Central memory CD8-positive, alpha-beta T cell (primary cell): ENCODE results near the gene MANSC4.
"Not testable (repeated sequence)": the region's sequence is repeated elsewhere in the genome, so short reads cannot be mapped to it uniquely, and the experiment has no call there.

ENCODE experiments used
- ATAC-seq: fragments of 150-1000 bp; cut with Tn5 transposase; replicated peaks from 2 replicates; pipeline ENCODE4 v1.10.0; 2022; ENCODE audit warnings: mild to moderate bottlenecking, moderate FRiP score, moderate number of reproducible peaks; ENCODE audit not compliant: poor library complexity, severe bottlenecking; ENCODE audit errors: extremely low read depth
- DNase-seq, 2 donors: peaks; one replicate each; pipeline ENCODE4 v3.0.0; 2021; ENCODE audit warnings: low spot score in 2 of 2
- H3K27ac Mint-ChIP-seq: one replicate; pipeline ENCODE4 v1.8.0; 2022; ENCODE audit warnings: low read depth, mild to moderate bottlenecking, moderate library complexity, mixed read lengths
- H3K27me3 Mint-ChIP-seq: one replicate; pipeline ENCODE4 v1.8.0; 2022; ENCODE audit warnings: mixed read lengths
- H3K36me3 Mint-ChIP-seq: one replicate; pipeline ENCODE4 v1.8.0; 2022; ENCODE audit warnings: mild to moderate bottlenecking, moderate library complexity, mixed read lengths; ENCODE audit not compliant: insufficient read depth
- H3K4me1 Mint-ChIP-seq: one replicate; pipeline ENCODE4 v1.8.0; 2022; ENCODE audit warnings: mixed read lengths
- H3K4me3 Mint-ChIP-seq: one replicate; pipeline ENCODE4 v1.8.0; 2022; ENCODE audit warnings: mild to moderate bottlenecking, moderate library complexity, mixed read lengths
- H3K9me3 Mint-ChIP-seq: one replicate; pipeline ENCODE4 v1.8.0; 2022; ENCODE audit warnings: mixed read lengths

Gene MANSC4

GRCh38 chr12:27771481-27772327 is 8.3 kb downstream of the MANSC4 start:
- DNase-seq (no peak), ATAC-seq (no peak)
- Mint-ChIP-seq H3K4me1 (peaks cover 6% of the 10 kb centered on the region), H3K9me3 (no peaks in the 10 kb centered on the region), H3K4me3 (no peak overlapping the region), H3K36me3 (no peaks in the 10 kb centered on the region), H3K27me3 (no peaks in the 10 kb centered on the region), H3K27ac (no peak overlapping the region)

- H3K4me3 Mint-ChIP-seq, result no peak overlapping the region
- peaks cover 6% of the 10 kb centered on the region for H3K4me1 Mint-ChIP-seq
- H3K9me3 Mint-ChIP-seq, result no peaks in the 10 kb centered on the region
- H3K36me3 Mint-ChIP-seq, result no peaks in the 10 kb centered on the region
- no peak for ATAC-seq
- DNase-seq, result no peak
- H3K27me3 Mint-ChIP-seq, result no peaks in the 10 kb centered on the region
- no peak overlapping the region for H3K27ac Mint-ChIP-seq
These were observed 10.8 kb downstream of the MANSC4 start for GRCh38 chr12:27769142-27769673.

GRCh38 chr12:27766587-27766986 is 13.4 kb downstream of the MANSC4 start:
- Mint-ChIP-seq H3K4me1 (no peaks in the 10 kb centered on the region), H3K27me3 (no peaks in the 10 kb centered on the region), H3K27ac (no peak overlapping the region), H3K4me3 (no peak overlapping the region), H3K9me3 (no peaks in the 10 kb centered on the region), H3K36me3 (no peaks in the 10 kb centered on the region)
- ATAC-seq, result no peak
- no peak for DNase-seq

GRCh38 chr12:27762757-27763156 is 17.3 kb downstream of the MANSC4 start:
- ATAC-seq, result no peak
- no peak for DNase-seq
- Mint-ChIP-seq H3K9me3 (no peaks in the 10 kb centered on the region), H3K4me3 (no peak overlapping the region), H3K36me3 (peaks cover 6% of the 10 kb centered on the region), H3K4me1 (no peaks in the 10 kb centered on the region), H3K27me3 (no peaks in the 10 kb centered on the region), H3K27ac (no peak overlapping the region)

- H3K9me3 Mint-ChIP-seq, result no peaks in the 10 kb centered on the region
- peaks cover 24% of the 10 kb centered on the region for H3K36me3 Mint-ChIP-seq
- DNase-seq, result no peak
- no peaks in the 10 kb centered on the region for H3K27me3 Mint-ChIP-seq
- no peak for ATAC-seq
- no peaks in the 10 kb centered on the region for H3K4me1 Mint-ChIP-seq
- H3K4me3 Mint-ChIP-seq, result no peak overlapping the region
- H3K27ac Mint-ChIP-seq, result no peak overlapping the region
These were observed 23.3 kb downstream of the MANSC4 start for GRCh38 chr12:27756670-27757195.

GRCh38 chr12:27754795-27755194 is 25.2 kb downstream of the MANSC4 start:
- H3K36me3 Mint-ChIP-seq, result peaks cover 27% of the 10 kb centered on the region
- H3K9me3 Mint-ChIP-seq, result no peaks in the 10 kb centered on the region
- no peak for DNase-seq
- no peak for ATAC-seq
- no peaks in the 10 kb centered on the region for H3K27me3 Mint-ChIP-seq
- no peak overlapping the region for H3K4me3 Mint-ChIP-seq
- no peak overlapping the region for H3K27ac Mint-ChIP-seq
- H3K4me1 Mint-ChIP-seq, result no peaks in the 10 kb centered on the region

GRCh38 chr12:27751386-27752047 is 28.5 kb downstream of the MANSC4 start:
- no peak for ATAC-seq
- H3K4me1 Mint-ChIP-seq, result peaks cover 6% of the 10 kb centered on the region
- H3K4me3 Mint-ChIP-seq, result no peak overlapping the region
- H3K27me3 Mint-ChIP-seq, result no peaks in the 10 kb centered on the region
- no peak for DNase-seq
- no peaks in the 10 kb centered on the region for H3K9me3 Mint-ChIP-seq
- no peak overlapping the region for H3K27ac Mint-ChIP-seq
- peaks cover 25% of the 10 kb centered on the region for H3K36me3 Mint-ChIP-seq

GRCh38 chr12:27747111-27747820 is 32.8 kb downstream of the MANSC4 start:
- H3K36me3 Mint-ChIP-seq, result peaks cover 19% of the 10 kb centered on the region
- ATAC-seq (no peak), DNase-seq (no peak)
- no peak overlapping the region for H3K27ac Mint-ChIP-seq
- H3K4me3 Mint-ChIP-seq, result no peak overlapping the region
- peaks cover 6% of the 10 kb centered on the region for H3K4me1 Mint-ChIP-seq
- no peaks in the 10 kb centered on the region for H3K27me3 Mint-ChIP-seq
- H3K9me3 Mint-ChIP-seq, result no peaks in the 10 kb centered on the region

GRCh38 chr12:27745734-27746133 is 34.3 kb downstream of the MANSC4 start:
- not testable (repeated sequence) for DNase-seq, H3K4me1 Mint-ChIP-seq, H3K9me3 Mint-ChIP-seq, H3K27me3 Mint-ChIP-seq, H3K27ac Mint-ChIP-seq, H3K4me3 Mint-ChIP-seq, ATAC-seq
- H3K36me3 Mint-ChIP-seq, result peaks cover 22% of the 10 kb centered on the region

- Mint-ChIP-seq H3K27me3 (no peaks in the 10 kb centered on the region), H3K36me3 (peaks cover 34% of the 10 kb centered on the region), H3K4me1 (peaks cover 6% of the 10 kb centered on the region)
These were observed 36.4 kb downstream of the MANSC4 start for GRCh38 chr12:27743601-27744000.

GRCh38 chr12:27734321-27734720 is 45.7 kb downstream of the MANSC4 start:
- not testable (repeated sequence) for H3K27ac Mint-ChIP-seq, ATAC-seq

More at GRCh38 chr12:27743601-27744000, 36.4 kb downstream of the MANSC4 start:
- no peak for DNase-seq
- Mint-ChIP-seq H3K9me3 (no peaks in the 10 kb centered on the region), H3K4me3 (no peak overlapping the region), H3K27ac (no peak overlapping the region)
- ATAC-seq, result no peak

GRCh38 chr12:27733791-27734190 is 46.2 kb downstream of the MANSC4 start:
- Mint-ChIP-seq H3K27ac (no peak overlapping the region), H3K36me3 (peaks cover 31% of the 10 kb centered on the region), H3K4me1 (no peaks in the 10 kb centered on the region), H3K4me3 (no peak overlapping the region), H3K9me3 (no peaks in the 10 kb centered on the region), H3K27me3 (no peaks in the 10 kb centered on the region)
- DNase-seq (no peak), ATAC-seq (no peak)

More at GRCh38 chr12:27734321-27734720, 45.7 kb downstream of the MANSC4 start:
- not testable (repeated sequence) for H3K27me3 Mint-ChIP-seq, DNase-seq, H3K9me3 Mint-ChIP-seq, H3K4me1 Mint-ChIP-seq, H3K4me3 Mint-ChIP-seq
- peaks cover 36% of the 10 kb centered on the region for H3K36me3 Mint-ChIP-seq
